ENCODE data around the gene SGO2.

Gene SGO2, protein sequence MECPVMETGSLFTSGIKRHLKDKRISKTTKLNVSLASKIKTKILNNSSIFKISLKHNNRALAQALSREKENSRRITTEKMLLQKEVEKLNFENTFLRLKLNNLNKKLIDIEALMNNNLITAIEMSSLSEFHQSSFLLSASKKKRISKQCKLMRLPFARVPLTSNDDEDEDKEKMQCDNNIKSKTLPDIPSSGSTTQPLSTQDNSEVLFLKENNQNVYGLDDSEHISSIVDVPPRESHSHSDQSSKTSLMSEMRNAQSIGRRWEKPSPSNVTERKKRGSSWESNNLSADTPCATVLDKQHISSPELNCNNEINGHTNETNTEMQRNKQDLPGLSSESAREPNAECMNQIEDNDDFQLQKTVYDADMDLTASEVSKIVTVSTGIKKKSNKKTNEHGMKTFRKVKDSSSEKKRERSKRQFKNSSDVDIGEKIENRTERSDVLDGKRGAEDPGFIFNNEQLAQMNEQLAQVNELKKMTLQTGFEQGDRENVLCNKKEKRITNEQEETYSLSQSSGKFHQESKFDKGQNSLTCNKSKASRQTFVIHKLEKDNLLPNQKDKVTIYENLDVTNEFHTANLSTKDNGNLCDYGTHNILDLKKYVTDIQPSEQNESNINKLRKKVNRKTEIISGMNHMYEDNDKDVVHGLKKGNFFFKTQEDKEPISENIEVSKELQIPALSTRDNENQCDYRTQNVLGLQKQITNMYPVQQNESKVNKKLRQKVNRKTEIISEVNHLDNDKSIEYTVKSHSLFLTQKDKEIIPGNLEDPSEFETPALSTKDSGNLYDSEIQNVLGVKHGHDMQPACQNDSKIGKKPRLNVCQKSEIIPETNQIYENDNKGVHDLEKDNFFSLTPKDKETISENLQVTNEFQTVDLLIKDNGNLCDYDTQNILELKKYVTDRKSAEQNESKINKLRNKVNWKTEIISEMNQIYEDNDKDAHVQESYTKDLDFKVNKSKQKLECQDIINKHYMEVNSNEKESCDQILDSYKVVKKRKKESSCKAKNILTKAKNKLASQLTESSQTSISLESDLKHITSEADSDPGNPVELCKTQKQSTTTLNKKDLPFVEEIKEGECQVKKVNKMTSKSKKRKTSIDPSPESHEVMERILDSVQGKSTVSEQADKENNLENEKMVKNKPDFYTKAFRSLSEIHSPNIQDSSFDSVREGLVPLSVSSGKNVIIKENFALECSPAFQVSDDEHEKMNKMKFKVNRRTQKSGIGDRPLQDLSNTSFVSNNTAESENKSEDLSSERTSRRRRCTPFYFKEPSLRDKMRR

DNA sequence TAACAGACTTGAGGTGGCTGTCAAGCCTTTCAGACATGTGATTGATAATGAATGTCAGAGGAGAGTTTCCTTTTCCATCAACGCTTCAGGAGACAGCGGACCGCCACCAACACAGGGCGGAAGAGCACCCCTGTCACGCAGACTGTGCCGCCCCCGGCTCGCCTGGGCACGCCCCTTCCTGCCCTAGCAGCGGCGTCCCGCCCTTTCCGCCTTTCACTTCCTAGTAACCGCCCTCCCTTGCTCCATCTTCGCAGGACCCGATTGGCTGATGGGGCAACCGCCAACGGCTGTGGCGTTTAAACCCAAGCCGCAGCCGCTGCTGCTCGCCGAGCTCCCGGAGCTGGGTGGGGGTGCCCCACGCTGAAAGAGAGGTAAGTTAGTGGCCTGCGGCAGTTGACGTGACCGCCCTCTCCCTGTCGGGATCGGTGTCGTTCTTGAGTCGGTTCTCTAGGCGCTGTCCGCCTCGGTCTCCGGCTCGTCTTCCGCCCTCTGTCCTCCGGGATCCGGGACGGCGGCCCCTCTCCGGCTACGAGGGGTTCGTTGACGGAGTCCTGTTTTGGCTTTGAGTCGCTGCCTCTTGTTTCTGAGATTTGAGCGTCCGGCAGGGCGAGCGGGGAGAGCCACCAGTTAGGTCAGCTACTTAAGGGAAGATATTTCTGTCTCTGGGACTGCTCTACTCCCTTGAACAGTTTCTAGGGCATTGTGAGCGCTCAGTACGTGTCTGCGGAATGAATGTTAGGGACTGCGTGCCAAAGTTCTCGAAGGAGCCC is at the start of gene SGO2:
Gene SGO2, plus strand, starts transcription at position 326 of the 770 bp plus-strand sequence. CDS start 6,769 bp downstream, outside the sequence.
- peak; percentile 87 for DNase-seq

DNA sequence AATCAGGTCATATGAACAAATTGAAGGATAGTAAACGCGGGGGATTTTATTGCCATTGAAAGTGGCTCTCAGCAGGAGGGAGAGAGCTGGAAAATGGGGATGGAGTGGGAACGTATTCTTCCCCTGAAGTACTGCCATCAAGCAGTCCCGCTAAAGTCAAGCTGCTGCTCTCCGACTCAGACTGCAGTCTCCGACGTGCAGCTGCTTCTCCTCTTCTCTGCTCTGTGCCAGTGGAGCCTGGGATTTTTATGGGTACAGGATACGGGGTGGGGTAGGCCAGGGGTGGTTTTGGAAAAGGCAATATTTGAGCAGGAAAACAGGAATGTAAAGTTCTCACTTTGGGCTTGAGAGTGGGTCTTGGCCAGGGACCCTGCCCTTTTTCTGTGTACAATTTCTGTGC is 49.2 kb upstream of the SGO2 start:
- no peak for DNase-seq

DNA sequence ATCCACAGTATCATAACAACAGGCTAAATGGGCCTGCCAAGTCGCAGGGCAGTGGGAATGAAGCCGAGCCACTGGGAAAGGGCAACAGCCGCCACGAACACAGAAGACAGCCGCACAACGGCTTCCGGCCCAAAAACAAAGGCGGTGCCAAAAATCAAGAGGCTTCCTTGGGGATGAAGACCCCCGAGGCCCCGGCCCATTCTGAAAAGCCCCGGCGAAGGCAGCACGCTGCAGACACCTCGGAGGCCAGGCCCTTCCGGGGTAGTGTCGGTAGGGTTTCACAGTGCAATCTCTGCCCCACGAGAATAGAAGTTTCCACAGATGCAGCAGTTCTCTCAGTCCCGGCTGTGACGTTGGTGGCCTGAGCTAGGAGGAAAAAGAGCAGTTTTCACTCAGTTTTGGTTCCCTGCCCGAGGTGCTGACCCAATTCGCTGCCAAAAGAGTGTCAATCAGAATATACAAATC is 48.3 kb upstream of the SGO2 start:
- no peak for DNase-seq

DNA sequence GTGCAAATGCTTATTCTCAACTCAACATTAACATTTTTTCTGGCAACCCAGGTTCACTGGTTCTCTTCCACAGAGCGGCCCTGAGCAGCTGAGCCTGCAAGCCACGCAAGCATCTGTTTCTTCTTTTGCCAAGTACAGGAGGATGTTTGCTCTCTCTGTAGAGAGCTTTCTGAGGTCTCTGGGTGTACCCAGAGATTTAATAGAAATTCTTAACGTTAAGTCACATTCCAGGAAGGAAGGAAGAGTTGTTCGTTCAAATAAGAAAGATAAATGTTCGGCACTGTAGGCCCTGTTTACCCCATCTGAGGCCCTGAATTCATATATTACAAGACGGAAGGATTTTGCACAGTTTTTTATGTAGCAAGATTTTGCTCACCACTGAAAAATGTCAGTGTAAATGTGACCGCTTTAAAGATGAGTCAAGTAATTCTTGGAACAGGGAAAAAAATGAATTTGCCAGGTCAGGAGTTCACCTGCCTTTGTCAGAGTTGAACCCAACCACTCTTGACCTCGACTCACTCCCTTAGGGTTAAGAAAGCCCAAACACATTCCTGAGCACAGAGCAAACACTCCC is 46.2 kb upstream of the SGO2 start:
- DNase-seq = no peak

DNA sequence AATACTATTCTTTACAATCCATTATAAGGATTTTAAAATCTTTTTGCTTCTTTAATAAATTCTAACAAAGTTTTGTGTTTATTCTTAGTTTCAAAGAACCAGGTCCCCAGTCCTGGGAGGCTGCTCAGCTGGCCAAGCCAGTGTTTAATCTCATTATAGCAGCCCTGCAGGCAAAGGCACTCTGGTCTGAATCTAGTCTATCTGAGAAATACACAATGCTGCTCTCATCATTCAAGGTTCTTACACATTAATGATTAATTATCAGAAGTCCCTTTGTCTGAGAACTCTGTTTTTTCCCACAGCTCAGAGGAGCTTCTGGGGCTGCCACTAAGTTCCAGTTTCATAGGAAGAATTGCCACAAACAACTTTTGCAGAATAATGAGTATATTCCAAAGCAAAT is 43.8 kb upstream of the SGO2 start:
- no peak for DNase-seq

DNA sequence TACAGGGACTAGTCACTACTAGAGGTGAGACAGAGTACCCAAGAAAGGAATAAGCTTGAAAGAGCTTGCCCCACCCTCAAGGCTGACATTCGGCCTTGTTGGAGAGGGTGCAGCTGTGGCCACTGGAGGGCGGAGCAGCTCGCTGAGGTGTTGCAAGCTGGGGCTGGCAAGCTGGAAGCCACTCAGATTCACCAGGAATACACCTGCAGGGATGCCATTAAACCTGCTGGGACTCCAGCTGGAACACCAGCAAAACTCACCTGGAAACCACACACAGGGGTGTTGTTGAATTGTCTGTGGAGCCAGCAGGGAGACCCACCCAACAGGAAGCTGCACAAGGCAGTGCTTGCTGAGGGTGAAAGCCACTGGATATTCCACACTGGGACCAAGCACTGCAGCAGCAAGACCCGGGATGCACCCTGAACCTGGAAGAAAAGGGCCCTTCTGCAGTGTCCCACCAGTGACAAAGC is 42.2 kb upstream of the SGO2 start:
- DNase-seq = peak; percentile 1

DNA sequence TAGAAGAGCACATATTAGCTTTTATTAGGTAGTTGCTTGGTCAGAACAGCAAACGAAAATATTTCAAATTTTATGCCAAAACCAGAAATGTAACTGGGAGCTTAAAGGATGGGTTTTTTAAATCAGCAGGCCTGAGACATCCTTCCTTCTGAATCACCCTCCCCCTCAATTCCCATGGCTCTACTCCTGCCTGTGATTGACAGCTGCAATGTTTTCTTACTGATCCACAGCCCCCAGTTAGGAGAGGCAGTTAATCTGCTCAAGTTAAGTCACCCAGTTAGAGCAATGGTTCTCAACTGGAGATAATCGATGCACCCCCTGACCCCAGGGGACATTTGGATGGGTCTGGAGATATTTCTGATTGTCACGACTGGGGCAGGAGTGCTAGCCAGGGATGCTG is 41.1 kb upstream of the SGO2 start:
- DNase-seq = no peak

DNA sequence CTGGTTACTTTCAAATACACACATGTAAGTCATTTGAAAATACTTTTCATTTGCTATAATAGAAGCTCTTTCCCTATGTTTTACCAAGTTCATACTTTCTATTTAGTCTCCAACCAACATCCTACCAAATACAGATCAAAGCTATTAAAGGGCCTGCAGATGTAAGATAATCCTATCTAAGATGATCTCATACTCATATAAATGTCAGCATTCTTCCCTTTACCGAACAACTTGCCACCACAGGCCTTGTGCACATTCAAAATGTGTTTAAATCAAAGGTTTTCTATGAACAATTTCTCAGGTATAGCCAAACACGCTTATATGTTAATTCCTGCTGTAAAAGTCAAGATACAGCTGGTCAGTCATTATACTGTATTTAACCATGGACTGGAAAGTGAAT is 39.5 kb upstream of the SGO2 start:
- DNase-seq = no peak

DNA sequence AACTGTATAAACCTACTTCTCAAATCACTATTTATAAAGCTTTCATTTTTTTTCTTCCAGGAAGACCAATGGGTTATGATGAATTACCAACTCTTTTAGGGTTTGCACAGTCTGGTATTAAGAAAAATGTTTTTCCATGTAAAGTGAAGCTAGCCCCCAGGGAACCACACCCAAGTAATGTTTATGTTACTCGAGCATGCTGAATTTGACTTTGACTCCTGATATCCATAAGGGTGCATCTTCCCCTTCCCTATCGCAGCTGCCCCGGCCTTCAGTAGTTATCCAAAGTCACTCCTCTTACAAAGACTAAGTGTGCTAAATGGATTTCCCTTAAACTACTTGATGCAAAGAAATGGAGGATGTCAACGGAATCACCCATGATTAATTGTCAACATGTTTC is 37.8 kb upstream of the SGO2 start:
- DNase-seq = no peak

DNA sequence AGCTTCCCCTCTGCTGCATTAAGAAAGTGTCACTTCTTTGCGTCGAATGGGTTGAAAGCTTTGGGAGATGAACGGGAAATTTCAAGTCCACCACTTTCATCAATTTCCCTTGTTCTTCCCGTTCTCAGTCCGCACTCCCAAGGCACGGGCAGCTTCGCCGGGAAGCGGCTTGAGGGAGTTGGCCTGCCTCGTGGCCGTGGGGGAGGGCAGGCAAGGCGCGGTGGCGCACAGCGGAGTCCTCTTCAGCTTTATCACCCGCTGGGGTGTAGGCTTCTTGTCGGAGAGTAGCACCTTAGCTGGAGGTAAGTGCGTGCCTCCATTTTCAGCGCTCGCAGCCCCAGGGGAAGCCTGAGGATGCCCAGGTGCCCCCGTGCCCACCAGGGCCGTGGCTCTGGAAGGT is 36.0 kb upstream of the SGO2 start:
- DNase-seq = no peak

DNA sequence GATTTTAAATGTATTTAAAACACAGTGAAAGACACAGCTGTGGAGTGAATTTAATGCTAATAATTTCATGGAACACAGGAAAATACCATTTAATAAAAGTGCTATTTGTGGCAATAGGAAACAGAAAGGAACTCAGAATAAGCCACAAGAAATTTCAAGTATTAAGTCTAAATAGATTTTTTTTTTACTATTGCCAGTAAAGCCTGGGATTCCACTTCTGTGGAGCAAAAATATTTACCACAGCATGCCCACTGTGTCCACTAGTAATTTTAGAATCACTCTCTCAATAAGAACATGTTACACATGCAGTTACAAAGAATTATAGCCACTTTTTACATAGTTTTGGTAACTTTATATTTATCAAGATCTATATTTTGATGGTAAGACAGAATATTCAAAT is 33.4 kb upstream of the SGO2 start:
- DNase-seq = no peak

DNA sequence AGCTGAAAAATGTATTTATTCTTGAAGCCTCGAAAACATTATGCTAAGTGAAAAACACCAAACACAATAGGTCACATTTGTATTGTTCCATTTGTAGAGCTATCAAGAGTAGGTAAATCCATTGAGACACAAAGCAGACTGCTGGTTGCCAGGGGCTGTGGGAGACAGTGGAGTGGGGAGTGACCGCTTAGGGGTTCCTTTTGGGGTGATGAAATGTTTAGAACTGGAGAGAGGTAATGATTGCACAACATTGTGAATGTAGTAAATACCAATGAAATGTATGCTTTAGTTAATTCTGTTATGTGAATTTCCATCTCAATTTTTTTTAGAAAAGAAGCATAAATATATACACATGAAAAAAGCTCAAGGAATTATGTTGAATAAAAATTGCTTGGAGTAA is 32.0 kb upstream of the SGO2 start:
- DNase-seq = no peak

DNA sequence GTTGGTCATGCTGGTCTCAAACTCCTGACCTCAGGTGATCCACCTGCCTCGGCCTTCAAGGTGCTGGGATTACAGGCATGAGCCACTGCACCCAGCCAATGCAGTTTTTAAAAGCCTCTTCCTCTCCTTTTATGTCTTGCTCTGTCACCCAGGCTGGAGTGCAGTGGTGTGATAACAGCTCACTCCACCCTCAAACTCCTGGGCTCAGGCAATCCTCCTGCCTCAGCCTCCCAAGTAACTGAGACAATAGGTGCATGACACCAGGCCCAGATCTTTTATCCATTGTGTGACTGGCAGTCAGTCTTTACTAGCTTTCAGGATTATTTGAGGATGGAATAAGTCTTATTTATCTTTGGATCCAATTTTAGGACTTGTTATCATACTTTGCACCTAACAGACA is 29.3 kb upstream of the SGO2 start:
- DNase-seq = no peak

DNA sequence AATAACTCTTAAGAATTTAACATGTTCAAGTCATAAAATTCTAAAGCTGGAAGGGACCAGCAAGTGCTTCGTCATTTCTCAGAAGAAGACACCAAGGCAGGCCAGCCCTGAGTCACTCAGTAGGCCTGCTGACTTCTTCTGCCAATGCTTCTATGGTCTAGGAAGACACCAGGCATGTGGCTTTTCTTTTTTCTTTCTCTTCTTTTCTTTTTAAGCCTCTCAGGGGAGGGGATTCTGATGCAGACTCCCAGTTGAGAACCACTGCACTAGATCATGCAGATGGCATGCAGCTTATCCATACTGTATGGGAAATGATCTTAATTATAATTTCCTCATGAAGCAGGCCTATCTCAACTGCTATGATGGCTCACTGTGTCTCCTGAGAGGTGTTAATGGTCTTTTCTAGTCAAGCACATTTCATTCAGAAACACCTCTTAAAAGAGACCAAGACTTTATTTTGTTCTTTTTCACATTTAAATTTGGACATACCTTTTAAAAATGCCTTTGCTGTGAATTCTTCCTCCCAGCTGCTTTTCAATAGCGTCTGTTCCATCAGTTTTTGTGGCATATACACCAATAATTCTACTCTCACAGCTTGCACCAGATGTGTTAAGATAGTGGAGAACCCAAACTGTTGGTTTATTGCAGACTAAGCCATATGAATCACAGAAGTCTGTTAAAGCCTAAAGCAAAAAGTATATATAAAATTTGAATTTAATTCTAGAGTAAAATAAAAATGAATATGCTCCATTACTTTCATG is 27.4 kb upstream of the SGO2 start:
- no peak for DNase-seq

DNA sequence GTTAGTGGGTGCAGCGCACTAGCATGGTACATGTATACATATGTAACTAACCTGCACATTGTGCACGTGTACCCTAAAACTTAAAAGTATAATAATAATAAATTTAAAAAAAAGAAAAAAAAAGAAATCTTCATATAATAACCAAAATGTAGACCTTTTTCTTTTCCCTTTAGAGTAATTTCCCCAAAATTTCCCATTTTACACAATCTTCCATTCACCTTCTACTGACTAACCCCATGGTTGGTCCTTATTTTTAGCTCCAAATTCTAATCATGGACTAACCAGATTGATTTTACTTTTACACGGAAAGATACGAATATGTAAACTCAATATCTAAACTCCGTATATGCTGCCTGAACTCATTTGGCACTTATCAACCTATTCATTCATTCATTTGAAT is 23.8 kb upstream of the SGO2 start:
- DNase-seq = no peak

DNA sequence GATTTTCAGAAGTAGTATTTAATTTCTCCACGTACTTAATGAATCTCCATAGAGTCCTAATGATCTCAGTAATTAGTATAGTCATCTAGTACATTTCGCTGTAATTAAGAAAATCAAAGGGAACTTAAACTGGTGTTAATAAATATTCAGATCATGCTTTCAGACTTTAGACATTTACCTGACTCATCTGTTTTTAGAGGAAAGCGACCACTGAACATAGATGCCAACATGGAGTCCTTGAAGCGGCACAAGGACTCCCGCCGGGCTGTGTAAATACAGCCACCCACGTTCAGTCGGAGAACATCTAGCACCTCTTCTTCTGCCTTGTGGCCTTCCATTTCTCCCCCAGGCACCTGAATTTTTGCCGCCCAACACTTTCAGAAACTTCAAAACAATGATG is 19.3 kb upstream of the SGO2 start:
- no peak for DNase-seq

DNA sequence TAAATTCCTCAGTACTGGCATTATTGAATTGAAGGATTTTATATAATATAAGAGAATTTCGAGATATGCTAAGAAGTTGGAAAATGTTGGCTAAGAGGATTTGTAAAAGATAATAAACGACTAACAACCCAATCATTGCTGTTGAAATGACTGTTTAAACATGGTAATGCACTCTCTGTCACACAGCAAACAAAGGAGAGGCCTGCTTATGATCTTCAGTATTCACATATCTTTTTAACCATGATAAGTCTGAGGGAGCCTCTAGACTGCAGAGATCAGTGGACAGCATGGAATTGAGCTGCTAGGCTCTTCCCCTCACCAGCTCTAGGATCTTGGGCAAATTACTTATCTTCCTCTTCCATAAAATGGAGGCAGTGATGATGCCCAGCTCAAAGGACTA is 18.8 kb upstream of the SGO2 start:
- DNase-seq = no peak

DNA sequence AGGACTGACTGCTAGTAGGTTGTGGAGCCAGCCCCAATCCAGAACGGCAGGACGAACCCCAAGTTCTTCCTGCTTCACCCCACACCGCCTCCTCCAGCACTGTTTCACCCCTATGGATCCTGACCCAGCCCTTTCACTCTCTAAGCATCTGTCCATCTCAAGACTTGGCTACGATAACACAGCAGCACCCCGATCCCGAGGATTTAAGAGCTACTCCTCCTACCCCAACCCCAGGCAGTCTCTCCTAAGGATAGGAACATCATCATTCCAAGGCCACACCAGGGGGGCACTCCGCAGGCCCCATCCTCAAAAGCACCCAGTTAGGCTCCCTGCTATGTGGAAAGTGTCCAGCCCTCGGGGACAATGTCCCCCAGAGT is 16.8 kb upstream of the SGO2 start:
- no peak for DNase-seq

DNA sequence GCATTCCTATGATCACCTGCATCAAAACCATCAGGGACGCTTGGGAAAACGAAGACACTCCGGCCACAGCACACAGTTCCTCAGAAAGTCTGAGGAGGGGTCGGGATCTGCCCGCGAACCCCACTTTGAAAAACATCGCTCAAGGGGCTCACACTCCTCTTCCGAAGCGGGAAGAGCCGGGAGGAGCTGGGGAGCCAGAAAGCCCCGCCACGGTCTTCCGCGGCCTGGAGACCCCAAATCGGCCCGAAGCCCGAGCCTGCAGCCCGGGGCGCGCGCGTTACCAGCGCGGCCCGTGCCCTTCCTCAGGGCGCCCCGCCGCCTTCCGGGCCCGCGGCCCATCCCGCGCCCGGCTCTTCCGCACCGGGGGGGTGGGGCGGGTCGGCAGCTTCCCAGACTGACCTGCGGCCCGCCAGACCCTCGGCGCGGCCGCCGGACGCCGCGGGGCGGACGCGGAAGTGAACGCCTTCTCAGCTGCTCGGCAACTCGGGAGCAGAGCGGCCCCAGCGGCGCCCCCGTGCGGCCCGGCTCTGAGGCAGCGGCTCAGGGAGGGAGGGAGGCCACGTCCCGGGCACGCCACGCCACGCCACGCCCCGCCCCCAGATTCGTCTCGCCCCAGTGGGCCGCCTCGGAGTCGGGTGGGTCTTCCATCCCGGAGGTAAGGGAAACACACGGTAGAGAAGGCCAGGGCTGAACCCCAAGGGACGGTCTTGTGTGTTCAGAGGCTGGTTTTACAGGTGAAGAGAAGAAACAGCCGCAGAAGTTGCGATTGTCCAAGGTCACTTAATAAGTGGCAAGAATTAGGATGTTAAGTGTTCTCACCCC is 16.2 kb upstream of the SGO2 start, which contains the start of gene KCTD18:
Gene KCTD18, minus strand, starts transcription at position 457 of the 822 bp plus-strand sequence. CDS start 3,052 bp downstream, outside the sequence.
- DNase-seq = no peak

DNA sequence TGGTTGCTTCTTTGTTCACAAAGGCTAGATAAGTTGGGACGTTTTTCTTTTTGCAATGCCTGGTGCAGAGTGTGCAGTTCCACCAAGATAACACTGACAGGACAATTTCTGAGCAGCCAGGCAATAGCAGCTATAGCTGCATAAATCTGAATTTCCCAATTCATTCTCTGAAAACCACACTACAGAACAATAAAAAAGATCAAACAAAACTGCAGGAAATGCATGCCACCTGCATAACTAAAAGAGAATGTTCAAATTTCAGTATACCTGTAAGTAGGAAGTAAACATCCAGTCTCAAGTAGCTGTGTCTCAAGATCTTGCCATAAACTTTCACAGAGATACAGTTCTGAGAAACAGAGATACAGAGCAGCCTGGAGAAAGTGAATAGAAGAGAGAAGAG is 10.9 kb upstream of the SGO2 start:
- DNase-seq = no peak

Data from NCI-H2029 treated with DMSO at 0.1 percent for 48 hours (cell line).